ENCODE measurements around the gene PTPN7. TPM values are rescaled to one million over a fixed set of nuclear protein-coding genes. Genes with fewer than 3 reads are reported as not detected.

Gene PTPN7
- total and polyA plus RNA-seq, 2 of the 13 experiments (the other 11 are each of a cell fraction or from before 2014, with no cell fraction given), result not detected

GRCh38 chr1:202144402-202145067, 15.9 kb downstream of the PTPN7 start, which contains the start of gene ARL8A (continued):
- TF ChIP-seq FOXM1 (CRISPR knock-in tag; IDR thresholded peaks at IDR 0.05) (no peak), LBX2 (CRISPR knock-in tag; IDR thresholded peaks at IDR 0.05; ENCODE audit: borderline replicate concordance) (no peak), HCFC1 (IDR thresholded peaks at IDR 0.05; ENCODE audit: low read depth, low read length) (no peak), NFYC (CRISPR knock-in tag; IDR thresholded peaks at IDR 0.05) (no peak), ZNF260 (CRISPR knock-in tag; IDR thresholded peaks at IDR 0.05; ENCODE audit: borderline replicate concordance, low read depth) (no peak), MLX (CRISPR knock-in tag; IDR thresholded peaks at IDR 0.05) (no peak), MLLT10 (CRISPR knock-in tag; IDR thresholded peaks at IDR 0.05) (no peak), RFX1 (IDR thresholded peaks at IDR 0.05) (no peak), ZNF556 (CRISPR knock-in tag; IDR thresholded peaks at IDR 0.05; ENCODE audit: borderline replicate concordance) (no peak), ZBTB8A (CRISPR knock-in tag; IDR thresholded peaks at IDR 0.05; ENCODE audit: borderline replicate concordance, low read depth) (no peak), KLF9 (CRISPR knock-in tag; IDR thresholded peaks at IDR 0.05; ENCODE audit: low read depth) (no peak), ZNF883 (CRISPR knock-in tag; IDR thresholded peaks at IDR 0.05; ENCODE audit: not compliant biosample characterization) (no peak), ZNF484 (CRISPR knock-in tag; IDR thresholded peaks at IDR 0.05; ENCODE audit: borderline replicate concordance, low read depth) (no peak), MTF1 (CRISPR knock-in tag; IDR thresholded peaks at IDR 0.05) (no peak), ZNF207 (IDR thresholded peaks at IDR 0.05; ENCODE audit: borderline replicate concordance) (no peak), FOXC1 (CRISPR knock-in tag; IDR thresholded peaks at IDR 0.05; ENCODE audit: borderline replicate concordance) (no peak), HOXA9 (CRISPR knock-in tag; IDR thresholded peaks at IDR 0.05; ENCODE audit: borderline replicate concordance) (no peak), ZNF678 (CRISPR knock-in tag; IDR thresholded peaks at IDR 0.05) (no peak), BRCA1 (CRISPR knock-in tag; IDR thresholded peaks at IDR 0.05) (no peak), NFIB (CRISPR knock-in tag; IDR thresholded peaks at IDR 0.05; ENCODE audit: borderline replicate concordance) (no peak), ZBTB25 (CRISPR knock-in tag; IDR thresholded peaks at IDR 0.05) (no peak), NR1H2 (CRISPR knock-in tag; IDR thresholded peaks at IDR 0.05; ENCODE audit: borderline replicate concordance, low read depth) (no peak)
- TF ChIP-seq, protein P1, sequence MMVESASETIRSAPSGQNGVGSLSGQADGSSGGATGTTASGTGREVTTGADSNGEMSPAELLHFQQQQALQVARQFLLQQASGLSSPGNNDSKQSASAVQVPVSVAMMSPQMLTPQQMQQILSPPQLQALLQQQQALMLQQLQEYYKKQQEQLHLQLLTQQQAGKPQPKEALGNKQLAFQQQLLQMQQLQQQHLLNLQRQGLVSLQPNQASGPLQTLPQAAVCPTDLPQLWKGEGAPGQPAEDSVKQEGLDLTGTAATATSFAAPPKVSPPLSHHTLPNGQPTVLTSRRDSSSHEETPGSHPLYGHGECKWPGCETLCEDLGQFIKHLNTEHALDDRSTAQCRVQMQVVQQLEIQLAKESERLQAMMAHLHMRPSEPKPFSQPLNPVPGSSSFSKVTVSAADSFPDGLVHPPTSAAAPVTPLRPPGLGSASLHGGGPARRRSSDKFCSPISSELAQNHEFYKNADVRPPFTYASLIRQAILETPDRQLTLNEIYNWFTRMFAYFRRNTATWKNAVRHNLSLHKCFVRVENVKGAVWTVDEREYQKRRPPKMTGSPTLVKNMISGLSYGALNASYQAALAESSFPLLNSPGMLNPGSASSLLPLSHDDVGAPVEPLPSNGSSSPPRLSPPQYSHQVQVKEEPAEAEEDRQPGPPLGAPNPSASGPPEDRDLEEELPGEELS (CRISPR knock-in tag; IDR thresholded peaks at IDR 0.05), result no peak
- TF ChIP-seq, protein P2, sequence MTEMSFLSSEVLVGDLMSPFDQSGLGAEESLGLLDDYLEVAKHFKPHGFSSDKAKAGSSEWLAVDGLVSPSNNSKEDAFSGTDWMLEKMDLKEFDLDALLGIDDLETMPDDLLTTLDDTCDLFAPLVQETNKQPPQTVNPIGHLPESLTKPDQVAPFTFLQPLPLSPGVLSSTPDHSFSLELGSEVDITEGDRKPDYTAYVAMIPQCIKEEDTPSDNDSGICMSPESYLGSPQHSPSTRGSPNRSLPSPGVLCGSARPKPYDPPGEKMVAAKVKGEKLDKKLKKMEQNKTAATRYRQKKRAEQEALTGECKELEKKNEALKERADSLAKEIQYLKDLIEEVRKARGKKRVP (CRISPR knock-in tag; IDR thresholded peaks at IDR 0.05), result no peak
- TF ChIP-seq, protein P3, sequence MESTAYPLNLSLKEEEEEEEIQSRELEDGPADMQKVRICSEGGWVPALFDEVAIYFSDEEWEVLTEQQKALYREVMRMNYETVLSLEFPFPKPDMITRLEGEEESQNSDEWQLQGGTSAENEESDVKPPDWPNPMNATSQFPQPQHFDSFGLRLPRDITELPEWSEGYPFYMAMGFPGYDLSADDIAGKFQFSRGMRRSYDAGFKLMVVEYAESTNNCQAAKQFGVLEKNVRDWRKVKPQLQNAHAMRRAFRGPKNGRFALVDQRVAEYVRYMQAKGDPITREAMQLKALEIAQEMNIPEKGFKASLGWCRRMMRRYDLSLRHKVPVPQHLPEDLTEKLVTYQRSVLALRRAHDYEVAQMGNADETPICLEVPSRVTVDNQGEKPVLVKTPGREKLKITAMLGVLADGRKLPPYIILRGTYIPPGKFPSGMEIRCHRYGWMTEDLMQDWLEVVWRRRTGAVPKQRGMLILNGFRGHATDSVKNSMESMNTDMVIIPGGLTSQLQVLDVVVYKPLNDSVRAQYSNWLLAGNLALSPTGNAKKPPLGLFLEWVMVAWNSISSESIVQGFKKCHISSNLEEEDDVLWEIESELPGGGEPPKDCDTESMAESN (CRISPR knock-in tag; conservative IDR thresholded peaks at IDR 0.05), result no peak; the same call in 1 of the 2 replicates
